ENCODE measurements around the gene DMAC2.
"Not testable (repeated sequence)": the region's sequence is repeated elsewhere in the genome, so short reads cannot be mapped to it uniquely, and the experiment has no call there.

DMAC2 gene

DNA sequence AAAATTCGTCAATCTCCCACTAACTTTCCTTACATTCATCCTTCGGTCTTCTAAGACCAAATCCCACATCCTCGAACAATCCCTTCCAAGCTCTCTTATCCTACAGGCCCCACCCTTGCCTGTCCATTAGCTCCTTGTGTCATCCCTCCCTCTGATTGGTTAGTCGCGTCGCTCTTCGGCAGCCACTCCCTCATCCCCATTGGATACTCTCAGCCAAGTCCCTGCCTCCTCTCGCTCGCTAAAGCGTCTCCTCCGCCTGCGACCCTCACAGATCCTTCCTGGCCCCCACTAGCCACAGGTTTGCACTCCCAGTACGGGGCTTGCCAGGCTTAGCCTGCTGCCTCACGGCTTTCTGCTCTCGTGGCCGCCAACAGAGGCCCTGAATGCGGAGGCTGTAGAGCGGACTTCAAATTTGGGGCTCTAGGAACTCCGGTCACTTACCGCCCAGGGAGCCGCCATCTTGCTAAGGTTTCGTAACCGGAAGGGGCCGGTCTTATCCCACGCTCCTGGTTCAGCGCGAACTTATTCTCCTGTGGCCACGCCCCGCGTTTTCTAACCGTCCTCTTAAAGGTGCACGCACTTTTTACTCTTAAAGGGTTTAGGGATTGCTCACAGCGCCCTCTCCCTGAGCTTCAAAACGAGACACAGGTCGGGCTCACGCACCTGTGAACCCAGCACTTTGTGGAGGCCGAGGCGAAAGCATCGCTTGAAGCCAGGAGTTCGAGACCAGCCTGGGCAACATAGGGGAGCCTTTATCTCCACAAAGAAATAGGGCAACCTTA, at the start of gene DMAC2:
DMAC2 (minus strand) TSS at position 472 of the 782 bp plus-strand sequence; CDS start at position 459, 13 bp downstream.
- peak; percentile 99 for DNase-seq

GRCh38 chr19:41486953-41487352, 47.2 kb upstream of the DMAC2 start:
- not testable (repeated sequence) for DNase-seq

GRCh38 chr19:41484822-41485221, 45.1 kb upstream of the DMAC2 start:
- DNase-seq = no peak

DNA sequence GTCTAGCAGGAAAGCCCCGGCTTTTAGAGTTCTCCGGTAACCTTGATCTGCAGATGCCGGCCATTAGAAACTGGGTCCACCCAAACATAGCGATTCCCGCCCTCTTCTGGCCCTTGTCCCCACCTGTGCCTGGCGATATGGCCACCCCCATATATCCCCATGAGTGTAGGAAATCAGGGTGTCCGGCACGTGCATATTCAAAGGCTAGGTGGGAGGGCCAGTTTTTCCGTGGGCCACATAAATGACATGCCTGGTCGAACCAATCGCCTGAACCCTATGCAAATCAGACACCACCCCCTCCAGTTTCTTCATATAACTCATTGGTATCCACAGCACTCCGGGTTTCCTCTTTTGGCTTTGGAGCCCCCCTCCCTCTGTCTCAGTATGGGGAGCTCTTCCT, 40.6 kb upstream of the DMAC2 start:
- DNase-seq = no peak

GRCh38 chr19:41479757-41480191, 40.1 kb upstream of the DMAC2 start:
- no peak for DNase-seq

- DNase-seq = no peak
These were observed 39.4 kb upstream of the DMAC2 start for GRCh38 chr19:41478875-41479756.

DNA sequence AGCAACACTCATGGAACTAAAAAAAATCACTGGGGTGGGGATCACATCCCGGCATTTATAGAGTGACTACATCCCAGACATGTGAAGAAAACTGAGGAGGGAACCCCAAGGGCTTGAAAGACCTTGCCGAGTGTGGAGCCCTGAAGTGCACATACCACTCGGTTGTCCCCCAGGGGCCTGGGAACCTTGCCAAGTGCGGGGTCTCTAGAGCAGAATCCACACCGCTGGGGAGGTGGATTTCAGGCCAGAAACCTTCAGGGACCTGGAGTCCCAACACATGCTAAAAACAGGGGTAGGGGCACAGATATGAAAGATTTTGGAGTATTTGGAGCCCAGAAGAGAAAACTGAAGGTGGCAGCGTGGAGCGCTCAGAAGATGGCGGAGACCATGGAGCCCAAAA, 38.5 kb upstream of the DMAC2 start:
- no peak for DNase-seq

DNA sequence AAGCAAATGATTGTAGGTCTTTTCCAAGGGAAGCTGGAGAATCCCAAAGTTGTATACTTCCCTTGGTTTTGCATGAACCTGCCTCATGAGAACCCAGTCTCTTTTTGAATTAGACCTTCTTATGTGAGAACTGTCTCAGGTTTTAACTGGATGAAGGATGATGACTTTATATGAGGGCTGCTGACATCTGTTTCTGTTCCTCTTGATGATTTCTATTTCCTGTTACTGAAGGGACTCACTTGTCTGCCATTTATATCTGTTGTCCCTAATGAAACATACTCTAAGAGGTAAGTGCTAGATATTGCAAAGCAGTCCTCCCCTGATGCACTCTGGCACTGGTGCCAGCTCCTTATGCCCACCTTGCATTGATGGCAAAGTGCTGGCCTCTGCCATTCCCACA, 36.9 kb upstream of the DMAC2 start:
- DNase-seq = no peak

DNA sequence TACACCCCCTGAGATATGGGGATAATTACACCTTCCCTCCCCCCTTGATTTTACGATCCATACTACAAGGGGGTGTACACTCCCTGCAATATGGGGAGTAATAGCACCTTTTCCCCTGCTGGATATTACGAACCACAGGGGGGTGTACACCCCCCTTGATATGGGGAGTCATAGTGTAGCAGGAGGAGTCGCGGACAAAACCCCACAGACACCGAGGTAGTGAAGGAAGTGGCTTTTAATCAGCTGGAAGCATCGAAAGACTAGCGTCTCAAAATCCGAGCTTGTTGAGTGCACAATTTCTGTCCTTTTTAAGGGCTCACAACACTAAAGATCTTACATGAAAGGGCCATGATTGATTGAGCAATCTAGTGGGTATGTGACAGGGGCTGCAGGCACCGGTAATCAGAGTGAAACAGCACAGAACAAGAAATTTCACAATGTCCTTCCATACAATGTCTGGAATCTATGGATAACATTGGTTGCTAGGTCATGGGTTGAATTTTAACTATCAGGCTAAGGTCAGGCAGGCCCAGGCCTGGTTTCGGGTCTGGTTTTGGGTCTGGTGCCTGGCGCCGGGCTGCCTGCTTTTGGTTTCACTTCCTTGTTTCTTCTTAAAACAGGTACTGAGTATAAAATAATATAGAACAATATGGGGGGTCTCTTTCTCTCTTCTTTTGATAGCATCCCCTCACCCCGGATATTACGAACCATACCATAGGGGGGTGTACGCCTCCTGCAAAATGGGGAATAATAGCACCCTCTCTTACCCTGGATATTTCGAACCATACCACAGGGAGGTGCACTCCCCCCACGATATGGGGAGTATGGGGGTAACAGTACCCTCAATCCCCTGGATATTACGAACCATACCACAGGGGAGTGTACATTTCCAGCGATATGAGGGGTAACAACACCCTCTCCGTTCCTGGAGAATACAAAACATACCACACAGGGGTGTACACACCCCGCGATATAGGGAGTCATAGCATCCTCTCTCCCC, 23.8 kb upstream of the DMAC2 start:
- not testable (repeated sequence) for DNase-seq

- DNase-seq = no peak
These were observed 22.8 kb upstream of the DMAC2 start for GRCh38 chr19:41462497-41462896.

- DNase-seq = no peak
These were observed 17.5 kb upstream of the DMAC2 start for GRCh38 chr19:41457241-41457640.

- DNase-seq = no peak
These were observed 16.7 kb upstream of the DMAC2 start for GRCh38 chr19:41456342-41456918.

- DNase-seq = no peak
These were observed 16.2 kb upstream of the DMAC2 start for GRCh38 chr19:41455936-41456335.

DNA sequence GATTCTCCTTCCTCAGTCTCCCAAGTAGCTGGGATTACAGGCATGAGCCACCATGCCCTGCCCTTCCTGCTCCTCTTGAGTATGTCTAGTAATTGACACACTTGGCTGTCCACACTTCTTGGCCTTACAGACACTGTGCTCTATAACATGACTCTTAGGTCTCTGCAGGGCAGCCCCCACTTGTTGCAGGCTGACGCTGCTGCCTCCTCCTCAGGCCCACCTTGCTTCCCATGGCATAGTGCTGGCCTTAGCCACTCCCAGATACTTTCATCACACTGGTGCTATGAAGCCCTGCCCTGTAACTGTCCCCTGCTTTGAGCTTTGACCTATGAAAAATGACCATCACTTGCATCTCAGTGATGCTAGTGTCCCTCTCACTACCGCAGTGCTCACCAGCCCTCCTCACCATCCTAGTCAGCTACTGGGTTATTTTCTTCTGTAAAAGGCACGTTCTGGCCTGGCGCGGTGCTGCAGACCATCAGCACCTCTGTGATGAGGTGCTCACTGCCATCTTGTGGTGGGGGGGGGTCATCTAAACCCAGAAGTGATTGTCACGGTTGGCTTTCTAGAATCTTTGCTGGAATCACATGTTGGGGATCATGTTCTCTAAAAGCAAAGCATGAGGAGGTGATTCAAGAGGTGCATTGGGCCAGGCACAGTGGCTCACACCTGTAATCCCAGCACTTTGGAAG, 13.0 kb upstream of the DMAC2 start:
- DNase-seq = no peak

DNA sequence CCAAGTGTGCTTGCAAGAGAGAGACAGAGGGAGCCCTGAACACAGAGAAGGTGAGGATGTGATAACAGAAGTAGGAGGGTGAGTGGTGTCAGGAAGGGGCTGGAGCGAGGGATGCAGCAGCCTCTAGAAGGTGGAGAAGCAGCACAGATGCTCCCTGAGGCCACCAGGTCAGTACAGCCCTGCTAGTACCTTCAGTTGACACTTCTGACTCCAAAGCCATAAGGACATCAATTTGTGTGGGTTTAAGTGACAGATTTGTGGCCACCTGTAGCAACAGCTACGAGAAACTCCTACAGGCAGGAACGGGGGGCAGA, 10.1 kb upstream of the DMAC2 start:
- no peak for DNase-seq

GRCh38 chr19:41449079-41449864, 9.6 kb upstream of the DMAC2 start:
- DNase-seq = peak; percentile 54

DNA sequence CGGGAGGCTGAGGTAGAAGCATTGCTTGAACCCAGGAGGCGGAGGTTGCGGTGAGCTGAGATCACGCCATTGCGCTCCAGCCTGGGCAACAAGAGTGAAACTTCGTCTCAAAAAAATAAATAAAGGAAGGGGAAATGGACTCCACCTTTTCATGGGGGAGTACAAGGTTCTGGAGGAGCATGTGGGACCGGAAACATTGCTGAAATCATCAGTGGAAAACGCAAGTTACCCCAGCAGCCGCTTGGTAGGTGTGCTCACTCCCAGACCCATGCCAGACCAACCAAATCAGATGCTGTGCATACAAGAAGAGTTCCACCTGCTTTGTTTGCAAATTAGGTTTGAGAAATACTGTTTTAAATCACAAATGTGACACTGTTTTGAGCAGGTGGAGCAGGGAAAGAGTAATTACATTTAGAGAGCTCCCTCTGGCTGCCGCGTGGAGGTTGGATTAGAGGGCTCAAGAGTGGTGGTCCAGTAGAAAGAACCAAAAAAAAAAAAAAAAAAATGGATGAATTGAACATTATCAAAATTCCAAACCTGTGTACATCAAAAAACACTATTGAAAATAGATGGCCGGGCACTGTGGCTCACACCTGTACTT, 8.1 kb upstream of the DMAC2 start:
- DNase-seq = no peak

- DNase-seq = no peak
These were observed 5.9 kb upstream of the DMAC2 start for GRCh38 chr19:41445575-41445974.

- DNase-seq = no peak
These were observed 4.2 kb upstream of the DMAC2 start for GRCh38 chr19:41443813-41444455.

All from NCI-H1105 (cell line).